ENCODE results near the gene LAMC3. TPM values are rescaled to one million over a fixed set of nuclear protein-coding genes. Genes with fewer than 3 reads are reported as not detected.

Gene LAMC3
- total and polyA plus RNA-seq, 8 donors, result 0.61 to 9.6 (median 0.93) TPM; not detected in 1

- DNase-seq, result no peak
- peaks cover 0 to 12% (median 0%) of the 10 kb centered on the region in 3 donors for H3K27me3 ChIP-seq
- 84 to 94% (median 87%) methylated on average over 4 to 9 of the region's 9 CpGs for WGBS, 5 donors
- H3K4me1 ChIP-seq, result no peaks in the 10 kb centered on the region
- intact Hi-C loops (cut with DNase I; ENCODE audit: low total_unique reads), result no loop called here
- TF ChIP-seq, protein P1, sequence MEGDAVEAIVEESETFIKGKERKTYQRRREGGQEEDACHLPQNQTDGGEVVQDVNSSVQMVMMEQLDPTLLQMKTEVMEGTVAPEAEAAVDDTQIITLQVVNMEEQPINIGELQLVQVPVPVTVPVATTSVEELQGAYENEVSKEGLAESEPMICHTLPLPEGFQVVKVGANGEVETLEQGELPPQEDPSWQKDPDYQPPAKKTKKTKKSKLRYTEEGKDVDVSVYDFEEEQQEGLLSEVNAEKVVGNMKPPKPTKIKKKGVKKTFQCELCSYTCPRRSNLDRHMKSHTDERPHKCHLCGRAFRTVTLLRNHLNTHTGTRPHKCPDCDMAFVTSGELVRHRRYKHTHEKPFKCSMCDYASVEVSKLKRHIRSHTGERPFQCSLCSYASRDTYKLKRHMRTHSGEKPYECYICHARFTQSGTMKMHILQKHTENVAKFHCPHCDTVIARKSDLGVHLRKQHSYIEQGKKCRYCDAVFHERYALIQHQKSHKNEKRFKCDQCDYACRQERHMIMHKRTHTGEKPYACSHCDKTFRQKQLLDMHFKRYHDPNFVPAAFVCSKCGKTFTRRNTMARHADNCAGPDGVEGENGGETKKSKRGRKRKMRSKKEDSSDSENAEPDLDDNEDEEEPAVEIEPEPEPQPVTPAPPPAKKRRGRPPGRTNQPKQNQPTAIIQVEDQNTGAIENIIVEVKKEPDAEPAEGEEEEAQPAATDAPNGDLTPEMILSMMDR (IDR thresholded peaks at IDR 0.05), result no peak
- no peak for TF ChIP-seq POLR2A (IDR thresholded peaks at IDR 0.05)
- TF ChIP-seq POLR2AphosphoS5 (IDR thresholded peaks at IDR 0.05), result no peak
- TF ChIP-seq EP300 (IDR thresholded peaks at IDR 0.05), result no peak
- H3K27ac ChIP-seq, result no peak overlapping the region
- H3K36me3 ChIP-seq, result no peaks in the 10 kb centered on the region
- H3K4me3 ChIP-seq, result no peak overlapping the region
- no peaks in the 10 kb centered on the region for H3K9me3 ChIP-seq
These were observed 72.9 kb downstream of the LAMC3 start for GRCh38 chr9:131081868-131082267.

GRCh38 chr9:131082774-131083512, 74.0 kb downstream of the LAMC3 start:
- WGBS, 5 donors, result 46 to 56% (median 54%) methylated on average over 9 to 11 of the region's 11 CpGs
- DNase-seq, result no peak
- Histone ChIP-seq H3K27me3 (peaks cover 0 to 19% (median 0%) of the 10 kb centered on the region in 3 donors), H3K4me1 (no peaks in the 10 kb centered on the region), H3K36me3 (no peaks in the 10 kb centered on the region), H3K4me3 (no peak overlapping the region), H3K27ac (no peak overlapping the region), H3K9me3 (no peaks in the 10 kb centered on the region)
- TF ChIP-seq POLR2AphosphoS5 (IDR thresholded peaks at IDR 0.05), result no peak
- no peak for TF ChIP-seq EP300 (IDR thresholded peaks at IDR 0.05)
- TF ChIP-seq, protein P1 (IDR thresholded peaks at IDR 0.05), result no peak
- no peak for TF ChIP-seq POLR2A (IDR thresholded peaks at IDR 0.05)
- intact Hi-C loops (cut with DNase I; ENCODE audit: low total_unique reads), result no loop called here

- Histone ChIP-seq H3K4me1 (no peaks in the 10 kb centered on the region), H3K4me3 (no peak overlapping the region), H3K36me3 (no peaks in the 10 kb centered on the region), H3K9me3 (no peaks in the 10 kb centered on the region), H3K27me3 (peaks cover 0 to 20% (median 0%) of the 10 kb centered on the region in 3 donors), H3K27ac (no peak overlapping the region)
- no peak for TF ChIP-seq POLR2AphosphoS5 (IDR thresholded peaks at IDR 0.05)
- TF ChIP-seq, protein P1 (IDR thresholded peaks at IDR 0.05), result no peak
- TF ChIP-seq POLR2A (IDR thresholded peaks at IDR 0.05), result no peak
- TF ChIP-seq EP300 (IDR thresholded peaks at IDR 0.05), result no peak
- WGBS, 5 donors, result 69 to 81% (median 74%) methylated on average over 8 of the region's 8 CpGs
- intact Hi-C loops (cut with DNase I; ENCODE audit: low total_unique reads), result no loop called here
- no peak for DNase-seq
These were observed 75.8 kb downstream of the LAMC3 start for GRCh38 chr9:131084661-131085369.

- TF ChIP-seq POLR2A (IDR thresholded peaks at IDR 0.05) (no peak), POLR2AphosphoS5 (IDR thresholded peaks at IDR 0.05) (no peak), EP300 (IDR thresholded peaks at IDR 0.05) (no peak)
- TF ChIP-seq, protein P1 (IDR thresholded peaks at IDR 0.05), result no peak
These were observed 76.6 kb downstream of the LAMC3 start for GRCh38 chr9:131085370-131086122.

More at GRCh38 chr9:131085370-131086122, 76.6 kb downstream of the LAMC3 start:
- Histone ChIP-seq H3K4me3 (no peak overlapping the region), H3K27me3 (peaks cover 0 to 20% (median 0%) of the 10 kb centered on the region in 3 donors), H3K27ac (no peak overlapping the region), H3K9me3 (no peaks in the 10 kb centered on the region), H3K4me1 (no peaks in the 10 kb centered on the region), H3K36me3 (no peaks in the 10 kb centered on the region)
- 76 to 82% (median 81%) methylated on average over 23 of the region's 23 CpGs for WGBS, 5 donors
- no peak for DNase-seq
- intact Hi-C loops (cut with DNase I; ENCODE audit: low total_unique reads), result no loop called here

Measured in stomach (tissue), 9 donors.